Activated naive CD4-positive, alpha-beta T cell treated with anti-CD3 and anti-CD28 coated beads, Interleukin-2, amount 50 U/mL, for 24 hours (primary cell): ENCODE measurements around the gene TRIM67.
A peak's percentile ranks its signal among the peaks of the same experiment; 100 is the strongest.

Experiments used
- H3K27ac Mint-ChIP-seq: one replicate; pipeline ENCODE4 v1.8.0; 2021; ENCODE audit warnings: mild to moderate bottlenecking, mixed read lengths
- H3K27me3 Mint-ChIP-seq: one replicate; pipeline ENCODE4 v1.8.0; 2021; ENCODE audit warnings: mixed read lengths
- H3K36me3 Mint-ChIP-seq: one replicate; pipeline ENCODE4 v1.8.0; 2021; ENCODE audit warnings: mixed read lengths
- H3K4me1 Mint-ChIP-seq: one replicate; pipeline ENCODE4 v1.8.0; 2021; ENCODE audit warnings: mixed read lengths
- H3K4me3 Mint-ChIP-seq: one replicate; pipeline ENCODE4 v1.8.0; 2021; ENCODE audit warnings: mild to moderate bottlenecking, mixed read lengths
- H3K9me3 Mint-ChIP-seq: one replicate; pipeline ENCODE4 v1.8.0; 2021; ENCODE audit warnings: mixed read lengths

Gene TRIM67

DNA sequence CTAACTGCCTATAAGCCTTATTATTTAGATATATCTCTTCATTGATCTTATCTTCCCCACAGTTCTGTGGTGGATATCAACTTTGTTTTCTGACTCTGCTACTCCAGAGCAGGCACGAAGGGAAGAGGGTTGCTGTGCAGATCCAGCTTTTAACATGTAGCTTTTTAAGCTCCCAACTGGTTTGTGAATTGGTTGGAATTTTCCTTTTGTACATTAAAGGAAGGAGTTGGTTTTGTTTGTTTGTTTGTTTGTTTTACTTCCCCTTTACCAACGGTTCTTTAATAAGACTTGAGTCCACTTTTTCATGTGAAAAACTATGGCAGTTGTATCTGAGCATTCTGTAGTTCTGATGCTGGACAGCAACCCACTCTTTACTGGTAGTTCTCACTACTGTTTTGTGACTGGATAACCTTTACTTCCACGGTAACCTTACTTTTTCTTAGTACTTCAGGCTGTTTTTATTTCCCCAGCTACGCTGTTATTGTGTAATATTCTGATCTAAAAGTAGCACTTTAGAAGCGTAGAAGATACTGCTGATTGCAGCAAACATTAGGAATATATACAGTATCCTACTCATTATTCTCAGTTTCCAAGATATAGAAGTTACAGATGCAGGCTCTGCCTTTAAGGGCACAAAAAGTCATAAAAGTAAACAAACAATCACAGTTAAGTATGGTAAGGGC, 80.8 kb downstream of the TRIM67 start:
- peak overlapping the region; percentile 97 for H3K4me3 Mint-ChIP-seq
- peaks cover 8% of the 10 kb centered on the region for H3K36me3 Mint-ChIP-seq
- H3K4me1 Mint-ChIP-seq = peaks cover 68% of the 10 kb centered on the region
- H3K27me3 Mint-ChIP-seq = no peaks in the 10 kb centered on the region
- no peaks in the 10 kb centered on the region for H3K9me3 Mint-ChIP-seq
- peak overlapping the region; percentile 97 for H3K27ac Mint-ChIP-seq

DNA sequence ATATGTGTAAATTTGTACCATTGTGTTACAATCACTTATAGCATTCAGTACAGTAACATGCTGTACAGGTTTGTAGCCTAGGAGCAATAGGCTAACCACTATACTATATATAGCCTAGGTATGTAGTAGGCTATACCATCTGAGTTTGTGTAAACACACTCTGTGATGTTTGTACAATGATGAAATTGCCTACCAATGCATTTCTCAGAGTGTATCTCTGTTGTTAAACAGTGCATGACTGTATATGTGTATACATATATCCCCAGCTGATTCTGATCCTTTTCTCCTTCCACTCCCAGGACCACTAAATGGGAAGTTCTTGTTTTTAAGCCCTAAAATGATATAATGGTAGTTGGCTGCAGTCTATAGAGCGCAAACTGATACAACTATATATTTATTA, 86.9 kb downstream of the TRIM67 start:
- no peaks in the 10 kb centered on the region for H3K27me3 Mint-ChIP-seq
- H3K9me3 Mint-ChIP-seq = no peaks in the 10 kb centered on the region
- H3K4me3 Mint-ChIP-seq = no peak overlapping the region
- H3K36me3 Mint-ChIP-seq = peaks cover 16% of the 10 kb centered on the region
- H3K27ac Mint-ChIP-seq = no peak overlapping the region
- peaks cover 38% of the 10 kb centered on the region for H3K4me1 Mint-ChIP-seq

DNA sequence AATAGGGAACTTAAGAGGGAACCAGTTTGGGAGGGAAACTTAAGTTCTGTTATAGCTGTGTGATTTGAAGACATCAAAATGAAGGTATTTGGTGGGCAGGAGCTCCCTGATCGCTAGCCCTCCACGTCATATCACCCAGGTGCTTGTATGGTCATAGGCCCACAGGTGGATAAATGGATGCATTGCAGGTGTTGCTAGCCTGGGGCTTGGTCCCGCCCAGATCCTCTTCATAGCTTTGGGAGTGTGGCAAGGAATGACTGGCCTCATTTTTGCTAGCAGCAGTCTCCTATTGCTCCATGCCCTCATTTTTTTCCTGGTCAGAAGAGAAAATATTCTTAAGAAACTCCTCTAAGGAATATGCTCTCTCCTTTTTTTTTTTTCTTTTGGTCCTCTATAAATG, 90.5 kb downstream of the TRIM67 start:
- H3K4me3 Mint-ChIP-seq = no peak overlapping the region
- H3K27me3 Mint-ChIP-seq = no peaks in the 10 kb centered on the region
- H3K9me3 Mint-ChIP-seq = peaks cover 2% of the 10 kb centered on the region
- peaks cover 13% of the 10 kb centered on the region for H3K4me1 Mint-ChIP-seq
- no peak overlapping the region for H3K27ac Mint-ChIP-seq
- H3K36me3 Mint-ChIP-seq = peaks cover 38% of the 10 kb centered on the region

DNA sequence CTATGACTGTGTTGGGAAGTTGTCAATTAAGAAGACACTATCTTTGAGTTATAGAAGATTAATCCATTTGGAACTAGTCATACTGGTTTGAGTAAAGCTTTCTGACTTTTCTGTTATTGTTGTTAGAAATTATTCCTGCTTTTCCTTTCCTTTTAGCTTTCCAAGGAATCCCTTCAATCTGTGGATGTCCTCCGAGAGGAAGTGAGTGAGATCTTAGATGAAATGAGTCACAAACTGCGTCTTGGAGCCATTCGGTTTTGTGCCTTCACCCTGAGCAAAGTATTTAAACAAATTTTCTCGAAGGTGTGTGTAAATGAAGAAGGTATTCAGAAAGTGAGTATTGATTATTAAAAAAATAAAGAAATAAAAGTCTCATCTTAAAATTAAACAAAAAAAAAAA, 98.5 kb downstream of the TRIM67 start:
- Mint-ChIP-seq H3K27ac (no peak overlapping the region), H3K4me1 (no peaks in the 10 kb centered on the region), H3K36me3 (peaks cover 40% of the 10 kb centered on the region), H3K27me3 (no peaks in the 10 kb centered on the region), H3K4me3 (no peak overlapping the region), H3K9me3 (peaks cover 13% of the 10 kb centered on the region)

DNA sequence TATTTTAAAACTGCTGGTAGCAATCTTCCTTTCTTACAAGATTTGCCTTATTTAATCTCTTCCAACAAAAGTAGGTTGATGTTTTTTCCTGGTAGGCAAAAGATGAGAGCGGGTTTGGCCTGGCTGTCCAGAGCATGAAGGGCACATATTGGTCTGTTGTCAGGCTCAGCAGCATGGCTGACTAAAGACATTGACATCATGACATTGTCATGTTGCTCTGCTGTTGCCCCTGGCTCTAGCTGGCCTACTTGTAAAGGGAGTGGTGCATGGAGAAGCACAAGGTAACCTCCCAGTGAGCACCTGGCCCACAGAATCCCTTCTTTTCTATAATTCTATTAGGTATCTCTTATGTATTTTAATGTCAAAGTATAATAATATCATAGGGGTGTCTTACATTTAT, 102.8 kb downstream of the TRIM67 start:
- Mint-ChIP-seq H3K27me3 (no peaks in the 10 kb centered on the region), H3K4me1 (no peaks in the 10 kb centered on the region), H3K27ac (no peak overlapping the region), H3K36me3 (peaks cover 19% of the 10 kb centered on the region), H3K9me3 (no peaks in the 10 kb centered on the region), H3K4me3 (no peak overlapping the region)

DNA sequence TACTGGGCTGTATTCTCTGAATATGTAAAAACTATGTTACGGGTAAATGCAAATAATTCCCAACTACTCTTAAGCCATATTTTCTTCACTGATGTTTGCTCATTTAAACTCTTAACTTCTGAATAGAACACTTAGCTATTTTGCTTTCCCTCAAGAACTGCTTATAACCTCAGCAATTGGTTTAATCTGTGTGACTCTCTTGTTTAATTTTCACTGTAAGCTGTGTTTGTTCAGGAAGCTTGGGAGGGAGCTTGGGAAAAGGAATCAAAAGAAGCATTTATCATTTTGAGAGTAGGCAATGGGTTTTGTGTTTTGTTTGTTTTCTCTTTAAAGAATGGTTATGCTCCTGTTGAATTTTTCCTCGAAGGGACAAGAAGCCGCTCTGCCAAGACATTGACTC, 103.5 kb downstream of the TRIM67 start:
- H3K4me1 Mint-ChIP-seq = no peaks in the 10 kb centered on the region
- H3K36me3 Mint-ChIP-seq = peaks cover 17% of the 10 kb centered on the region
- H3K9me3 Mint-ChIP-seq = no peaks in the 10 kb centered on the region
- no peak overlapping the region for H3K4me3 Mint-ChIP-seq
- H3K27me3 Mint-ChIP-seq = no peaks in the 10 kb centered on the region
- H3K27ac Mint-ChIP-seq = no peak overlapping the region

DNA sequence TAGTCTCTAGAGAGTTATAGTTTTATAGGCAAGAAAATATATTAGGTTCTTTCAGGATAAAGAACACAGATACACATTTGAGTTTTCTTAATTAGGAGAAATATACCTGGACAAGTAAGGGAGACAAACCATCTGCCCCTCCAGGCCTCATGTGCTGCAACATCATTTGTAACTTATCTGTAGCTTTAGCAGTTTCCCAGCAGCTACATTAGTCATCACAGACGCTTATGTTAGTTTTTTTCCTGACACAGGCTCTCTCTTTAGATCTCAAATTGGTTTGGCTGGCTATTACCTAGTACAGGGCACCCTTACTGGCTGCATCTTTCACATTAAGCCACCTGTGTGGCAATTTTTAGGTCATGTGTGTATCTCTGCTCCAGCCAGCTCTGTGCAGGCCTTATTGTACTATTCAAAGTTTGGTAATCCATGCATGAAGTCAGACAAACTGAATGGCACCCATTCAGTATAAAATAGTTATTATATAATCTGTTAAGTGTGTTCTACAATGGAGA, 105.0 kb downstream of the TRIM67 start:
- Mint-ChIP-seq H3K4me1 (peaks cover 7% of the 10 kb centered on the region), H3K27me3 (no peaks in the 10 kb centered on the region), H3K9me3 (no peaks in the 10 kb centered on the region), H3K4me3 (no peak overlapping the region), H3K27ac (peak overlapping the region; percentile 3), H3K36me3 (peaks cover 18% of the 10 kb centered on the region)
